GM12892 (cell line): ENCODE measurements around the gene CNOT6L.

Experiments used
- POLR2A ChIP-seq: IDR thresholded peaks from 2 replicates; pipeline ENCODE4 v1.6.1; 2011; ENCODE audit warnings: low read depth, low read length, control low read depth
- POLR2AphosphoS5 ChIP-seq: IDR thresholded peaks from 2 replicates; pipeline ENCODE4 v1.6.1; 2011; ENCODE audit warnings: low read depth, low read length, control low read depth
- TAF1 ChIP-seq: IDR thresholded peaks from 2 replicates; pipeline ENCODE4 v1.6.1; 2011; ENCODE audit warnings: low read depth, mild to moderate bottlenecking, control low read depth, low read length, borderline replicate concordance

DNA sequence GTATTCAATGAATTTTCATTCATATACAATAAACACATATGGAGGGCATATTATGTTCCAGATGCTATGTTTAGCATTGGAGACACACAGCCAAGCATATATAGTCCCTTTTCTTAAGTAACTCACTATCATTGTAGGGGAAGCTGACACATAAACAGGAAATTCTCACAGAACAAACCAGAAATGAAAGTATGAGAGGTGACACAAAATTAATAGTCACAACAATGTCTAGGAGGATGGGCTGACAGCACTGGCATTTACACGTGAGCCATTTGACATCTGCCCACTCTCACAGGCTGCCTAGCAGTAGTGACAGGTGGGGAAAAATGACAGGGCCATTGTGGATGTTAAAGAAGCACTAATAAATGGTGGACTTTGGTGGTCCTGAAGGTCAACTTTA is 2.6 kb upstream of the CNOT6L start:
- TF ChIP-seq POLR2A (no peak), TAF1 (no peak), POLR2AphosphoS5 (no peak)
